ENCODE measurements around the gene RBM23. TPM values are rescaled to one million over a fixed set of nuclear protein-coding genes. Genes with fewer than 3 reads are reported as not detected.
"Not testable (repeated sequence)": the region's sequence is repeated elsewhere in the genome, so short reads cannot be mapped to it uniquely, and the experiment has no call there.

RBM23 gene
- 10 to 100 TPM; 80.4 to 90.4 (median 82.5) TPM for total RNA-seq

DNA sequence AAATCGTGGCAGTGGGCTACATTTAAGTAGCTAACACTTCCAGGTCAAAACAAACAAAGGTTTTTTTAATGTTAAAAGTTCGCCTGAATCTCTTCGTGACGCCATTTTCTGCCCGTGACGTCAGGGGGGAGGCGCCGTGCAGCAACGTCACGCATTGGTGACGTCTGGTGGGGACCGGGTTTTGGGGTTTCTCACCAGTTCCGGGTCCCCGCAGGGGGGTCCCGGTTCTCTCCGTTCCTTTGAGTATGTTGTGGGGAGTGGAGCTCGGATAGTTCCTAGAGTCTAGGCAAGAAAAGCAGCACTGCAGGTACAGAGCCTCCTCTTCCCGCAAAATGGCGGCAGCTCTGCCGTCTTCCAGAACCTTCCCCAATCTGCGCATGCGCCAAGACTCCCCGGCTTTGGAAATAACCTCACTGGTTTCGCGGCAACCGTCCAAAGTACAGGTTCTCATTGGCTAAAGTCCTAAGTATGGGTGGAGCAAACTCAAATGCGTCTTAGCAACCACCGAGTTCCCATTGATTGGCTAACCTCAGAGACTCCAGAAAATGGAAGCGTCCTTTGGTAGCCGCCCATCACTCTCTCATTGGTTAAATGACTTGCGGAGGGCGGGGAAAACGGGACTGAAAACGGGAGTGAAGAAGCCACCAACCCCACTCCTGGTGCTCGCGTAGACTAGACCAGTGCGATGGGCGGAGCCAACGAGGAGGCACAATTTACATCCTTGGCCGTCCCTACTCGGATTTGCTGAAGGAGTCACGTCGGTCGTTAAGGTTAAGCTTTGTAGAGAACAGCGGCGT, at the start of gene RBM23:
Gene RBM23 (minus strand): TSS at position 346 of the 797 bp plus-strand sequence.
- Mint-ChIP-seq H3K4me3 (peak within 1 kb of the TSS; percentile 88), H3K4me1 (ENCODE audit: low read depth) (peaks cover 31% of the 10 kb centered on the region), H3K9me3 (no peaks in the 10 kb centered on the region), H3K36me3 (ENCODE audit: insufficient read depth) (peaks cover 41% of the 10 kb centered on the region), H3K27me3 (ENCODE audit: low read depth) (no peaks in the 10 kb centered on the region)
- peak; percentile 100 for DNase-seq
- peak; percentile 91 to 94 for ATAC-seq

DNA sequence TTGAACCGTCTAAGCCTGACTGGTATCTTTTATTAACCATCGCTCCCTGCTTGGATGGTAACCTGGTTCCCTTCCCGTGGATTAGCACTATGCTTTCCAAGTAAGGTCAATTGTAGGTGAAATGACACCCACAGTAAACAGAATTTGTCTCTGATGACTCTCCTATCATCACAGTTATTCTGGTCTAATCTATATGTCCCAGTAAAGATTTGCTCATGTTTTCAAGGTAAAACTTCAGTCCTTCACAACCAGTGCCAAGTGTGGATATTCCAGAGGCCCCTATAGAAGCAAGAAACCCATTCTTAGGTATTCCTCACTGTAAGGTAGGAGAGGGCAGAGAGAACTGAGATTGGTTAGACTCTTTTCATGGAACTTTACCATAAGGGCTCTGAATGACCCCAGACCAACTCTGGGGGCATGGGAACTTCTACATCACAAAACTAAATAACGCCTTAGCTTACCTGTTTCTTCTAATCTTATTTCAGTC, 47.9 kb upstream of the RBM23 start:
- H3K36me3 Mint-ChIP-seq (ENCODE audit: insufficient read depth), result no peaks in the 10 kb centered on the region
- DNase-seq, result no peak
- no peak for ATAC-seq

DNA sequence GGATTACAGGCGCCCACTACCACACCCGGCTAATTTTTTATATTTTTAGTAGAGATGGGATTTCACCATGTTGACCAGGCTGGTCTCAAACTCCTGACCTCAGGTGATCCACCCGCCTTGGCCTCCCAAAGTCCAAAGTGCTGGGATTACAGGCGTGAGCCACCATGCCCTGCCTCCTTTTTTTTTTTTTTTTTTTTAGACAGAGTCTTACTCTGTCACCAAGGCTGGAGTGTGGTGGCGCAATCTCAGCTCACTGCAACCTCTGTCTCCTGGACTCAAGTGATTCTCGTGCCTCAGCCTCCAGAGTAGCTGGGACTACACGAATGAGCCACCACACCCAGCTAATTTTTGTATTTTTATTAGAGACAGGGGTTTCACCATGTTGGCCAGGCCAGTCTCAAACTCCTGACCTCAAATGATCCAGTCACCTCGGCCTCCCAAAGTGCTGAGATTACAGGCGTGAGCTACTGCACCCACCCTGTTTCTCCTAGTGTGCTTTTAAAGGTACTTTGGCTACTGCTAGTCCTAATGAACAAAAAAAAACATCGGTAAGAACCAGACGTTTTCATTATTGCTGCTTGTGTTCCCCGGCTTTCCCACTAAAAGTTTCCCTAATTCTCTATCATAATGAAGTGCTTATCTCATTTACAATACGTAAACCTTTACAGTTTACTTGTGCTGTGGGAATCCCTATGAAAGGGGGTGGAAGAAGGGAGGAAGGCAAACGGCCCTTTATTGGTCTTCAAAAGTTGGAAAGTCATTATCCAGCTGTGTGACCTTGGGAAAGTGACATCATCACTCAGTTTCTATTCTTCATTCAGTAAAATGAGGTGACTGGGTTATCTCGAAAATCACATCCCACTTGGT, 47.2 kb upstream of the RBM23 start:
- DNase-seq; ATAC-seq; H3K27me3 Mint-ChIP-seq (ENCODE audit: low read depth); H3K4me1 Mint-ChIP-seq (ENCODE audit: low read depth); H3K36me3 Mint-ChIP-seq (ENCODE audit: insufficient read depth); H3K4me3 Mint-ChIP-seq; H3K9me3 Mint-ChIP-seq: not testable (repeated sequence)

More for the DNA sequence above, 47.9 kb upstream of the RBM23 start:
- H3K4me1 Mint-ChIP-seq (ENCODE audit: low read depth), result no peaks in the 10 kb centered on the region
- H3K4me3 Mint-ChIP-seq, result no peak overlapping the region
- H3K9me3 Mint-ChIP-seq, result no peaks in the 10 kb centered on the region
- H3K27me3 Mint-ChIP-seq (ENCODE audit: low read depth), result no peaks in the 10 kb centered on the region

DNA sequence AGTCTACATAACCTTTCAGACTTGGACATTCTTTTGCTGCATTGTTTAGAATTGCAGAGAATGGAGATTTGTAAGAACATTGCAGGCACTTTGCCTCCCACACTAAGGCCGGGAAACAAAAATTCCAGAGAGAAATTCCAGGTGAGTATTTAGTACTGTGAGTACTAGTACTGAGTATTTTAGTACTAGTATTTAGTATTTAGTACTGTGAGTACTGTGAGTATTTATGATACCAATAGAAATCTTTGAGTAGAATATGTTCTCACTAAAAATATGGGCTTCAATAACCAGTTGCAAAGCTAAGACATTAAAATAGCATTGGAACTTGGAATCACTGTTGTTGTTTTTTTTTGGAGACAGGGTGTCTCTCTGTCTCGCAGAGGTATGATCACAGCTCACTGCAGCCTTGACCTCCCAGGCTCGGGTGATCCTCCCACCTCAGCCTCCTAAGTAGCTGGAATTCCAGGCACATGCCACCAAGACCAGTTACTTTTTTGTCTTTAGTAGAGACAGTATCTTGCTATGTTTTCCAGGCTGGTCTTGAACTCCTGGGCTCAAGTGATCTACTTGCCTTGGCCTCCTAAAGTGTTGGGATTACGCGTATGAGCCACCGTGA, 43.2 kb upstream of the RBM23 start:
- no peak for DNase-seq
- ATAC-seq, result no peak
- Mint-ChIP-seq H3K4me3 (no peak overlapping the region), H3K27me3 (ENCODE audit: low read depth) (no peaks in the 10 kb centered on the region), H3K36me3 (ENCODE audit: insufficient read depth) (no peaks in the 10 kb centered on the region), H3K9me3 (no peaks in the 10 kb centered on the region), H3K4me1 (ENCODE audit: low read depth) (peaks cover 6% of the 10 kb centered on the region)

DNA sequence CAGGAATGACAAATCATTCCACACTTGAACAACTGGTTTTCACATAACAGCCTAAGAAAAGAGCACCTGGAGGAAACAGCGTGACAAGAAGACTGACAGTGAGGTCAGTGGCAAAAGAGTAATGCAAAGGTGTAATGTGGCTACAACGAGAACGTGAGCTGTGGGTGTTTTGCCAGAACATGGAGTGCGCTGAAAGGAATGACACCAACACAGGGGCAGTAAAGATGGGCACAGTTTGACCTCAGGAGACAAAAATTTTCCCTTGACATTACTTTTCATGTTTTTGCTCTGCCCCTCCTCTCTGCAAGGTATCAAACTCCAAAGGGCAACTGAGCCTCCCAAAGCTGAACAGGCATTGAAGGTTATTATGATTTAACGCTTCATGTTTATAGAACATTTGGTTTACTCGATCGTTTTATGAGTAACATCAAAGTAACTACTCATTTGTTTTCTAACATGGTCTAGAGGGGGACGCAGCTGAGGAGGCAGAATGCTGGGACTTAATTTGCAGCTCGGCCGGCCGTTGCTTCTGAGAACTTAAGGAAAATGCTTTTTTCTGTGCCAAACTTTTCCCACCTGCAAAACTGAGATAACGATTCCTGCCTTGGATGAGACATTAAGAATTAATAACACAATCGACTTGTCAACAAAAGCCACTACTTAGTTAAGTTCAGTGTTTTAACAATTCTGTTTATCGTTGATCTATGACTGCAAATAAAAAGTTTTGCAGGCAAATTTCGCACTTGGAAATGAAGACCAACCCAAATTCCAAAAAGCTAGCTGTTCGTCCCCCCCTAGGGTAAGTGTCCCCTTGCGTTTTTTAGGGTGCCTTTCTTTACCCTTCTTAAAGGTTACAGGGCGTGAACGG, 37.0 kb upstream of the RBM23 start:
- no peak for ATAC-seq
- no peak for DNase-seq
- Mint-ChIP-seq H3K4me3 (peak overlapping the region; percentile 92), H3K36me3 (ENCODE audit: insufficient read depth) (peaks cover 4% of the 10 kb centered on the region), H3K9me3 (no peaks in the 10 kb centered on the region), H3K4me1 (ENCODE audit: low read depth) (peaks cover 18% of the 10 kb centered on the region), H3K27me3 (ENCODE audit: low read depth) (no peaks in the 10 kb centered on the region)

DNA sequence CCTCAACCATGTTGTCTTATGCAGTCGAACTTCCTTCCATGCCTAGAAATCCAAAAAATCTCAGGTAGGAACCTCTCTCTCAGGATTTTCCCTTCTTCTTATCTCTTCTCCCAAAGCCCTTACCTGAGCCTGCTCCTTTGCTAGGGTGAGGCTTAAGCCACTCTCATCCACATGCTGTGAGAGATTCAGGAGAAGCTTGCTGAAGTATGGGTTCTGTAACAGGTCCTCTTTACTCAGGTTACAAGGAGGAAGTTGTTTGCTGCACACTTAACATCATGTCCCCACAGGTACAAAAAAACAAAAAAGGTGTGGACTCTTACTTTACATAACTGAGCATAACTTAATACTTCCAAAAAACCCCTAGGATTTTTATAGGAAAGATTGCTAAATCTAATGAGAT, 33.5 kb upstream of the RBM23 start:
- peaks cover 13% of the 10 kb centered on the region for H3K4me1 Mint-ChIP-seq (ENCODE audit: low read depth)
- DNase-seq (no peak), ATAC-seq (no peak)
- no peak overlapping the region for H3K4me3 Mint-ChIP-seq
- H3K27me3 Mint-ChIP-seq (ENCODE audit: low read depth), result no peaks in the 10 kb centered on the region
- peaks cover 10% of the 10 kb centered on the region for H3K36me3 Mint-ChIP-seq (ENCODE audit: insufficient read depth)
- H3K9me3 Mint-ChIP-seq, result no peaks in the 10 kb centered on the region

DNA sequence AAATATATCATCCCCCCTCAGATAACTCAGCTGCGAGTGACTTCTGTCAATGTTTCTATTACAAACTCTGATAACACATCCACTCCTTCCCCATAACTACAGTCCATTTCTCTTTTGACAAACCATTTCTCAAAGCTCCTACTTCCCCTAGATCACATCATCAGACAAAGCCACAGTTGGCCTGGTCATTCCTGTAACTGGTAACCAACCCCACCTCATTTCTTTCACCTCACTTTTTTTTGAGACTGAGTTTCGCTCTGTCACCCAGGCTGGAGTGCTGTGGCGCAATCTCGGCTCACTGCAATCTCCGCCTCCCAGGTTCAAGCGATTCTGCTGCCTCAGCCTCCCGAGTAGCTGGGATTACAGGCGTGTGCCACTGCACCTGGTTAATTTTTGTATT, 32.8 kb upstream of the RBM23 start:
- Mint-ChIP-seq H3K4me1 (ENCODE audit: low read depth) (peaks cover 12% of the 10 kb centered on the region), H3K36me3 (ENCODE audit: insufficient read depth) (peaks cover 17% of the 10 kb centered on the region)
- H3K4me3 Mint-ChIP-seq; ATAC-seq; DNase-seq; H3K9me3 Mint-ChIP-seq; H3K27me3 Mint-ChIP-seq (ENCODE audit: low read depth): not testable (repeated sequence)

DNA sequence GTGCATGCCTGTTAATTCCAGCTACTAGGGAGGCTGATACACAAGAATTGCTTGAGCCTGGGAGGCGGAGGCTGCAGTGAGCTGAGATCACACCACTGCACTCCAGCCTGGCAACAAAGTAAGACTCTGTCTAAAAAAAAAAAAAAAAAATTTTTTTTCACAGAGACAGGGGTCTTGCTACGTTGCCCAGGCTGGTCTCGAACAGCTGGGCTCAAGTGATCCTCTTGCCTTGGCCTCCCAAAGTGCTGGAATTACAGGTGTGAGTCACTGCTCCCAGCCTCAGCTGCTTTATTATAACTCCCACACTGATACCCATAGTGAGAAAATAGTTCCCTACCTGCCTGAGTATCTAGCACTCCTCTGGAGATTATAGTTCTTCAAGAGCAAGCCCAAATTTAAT, 26.7 kb upstream of the RBM23 start:
- Mint-ChIP-seq H3K9me3 (no peaks in the 10 kb centered on the region), H3K36me3 (ENCODE audit: insufficient read depth) (peaks cover 21% of the 10 kb centered on the region), H3K4me3 (no peak overlapping the region), H3K4me1 (ENCODE audit: low read depth) (no peaks in the 10 kb centered on the region), H3K27me3 (ENCODE audit: low read depth) (no peaks in the 10 kb centered on the region)
- ATAC-seq (no peak), DNase-seq (no peak)

DNA sequence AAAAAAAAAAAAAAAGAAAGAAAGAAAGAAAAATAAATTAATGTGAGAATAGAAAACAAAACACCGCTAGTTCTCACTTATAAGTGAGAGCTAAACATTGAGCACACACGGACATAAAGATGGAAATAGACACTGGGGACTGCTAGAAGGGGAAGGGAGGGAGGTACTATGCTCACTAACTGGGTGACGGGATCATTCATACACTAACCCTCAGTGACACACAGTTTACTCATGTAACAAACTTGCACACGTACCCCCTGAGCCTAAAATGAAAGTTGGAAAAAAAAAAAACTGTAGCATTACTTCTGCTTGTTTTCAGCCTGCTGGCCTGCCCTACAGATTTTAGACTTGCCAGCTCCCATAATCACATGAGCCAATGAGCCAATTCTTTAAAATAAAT, 20.7 kb upstream of the RBM23 start:
- H3K36me3 Mint-ChIP-seq (ENCODE audit: insufficient read depth), result peaks cover 3% of the 10 kb centered on the region
- no peaks in the 10 kb centered on the region for H3K27me3 Mint-ChIP-seq (ENCODE audit: low read depth)
- no peak overlapping the region for H3K4me3 Mint-ChIP-seq
- H3K4me1 Mint-ChIP-seq (ENCODE audit: low read depth), result no peaks in the 10 kb centered on the region
- DNase-seq (no peak), ATAC-seq (no peak)
- no peaks in the 10 kb centered on the region for H3K9me3 Mint-ChIP-seq

DNA sequence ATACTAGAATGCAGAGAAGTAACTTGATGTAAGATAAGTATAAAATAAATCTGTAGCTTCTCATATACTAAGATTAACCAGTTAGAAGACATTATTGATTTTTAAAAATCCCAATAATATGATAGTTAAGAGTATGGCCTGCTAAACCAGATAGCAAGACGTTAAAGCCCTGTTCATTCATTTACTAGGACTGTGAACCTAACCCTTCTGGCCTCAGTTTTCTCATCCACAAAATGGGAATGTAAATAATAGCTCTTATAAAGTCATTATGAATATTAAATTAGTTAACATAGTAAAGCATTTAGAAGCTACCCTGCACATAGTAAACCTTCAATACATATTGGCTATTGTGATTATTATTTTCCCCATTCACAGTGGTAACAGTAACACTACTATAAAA, 16.2 kb upstream of the RBM23 start:
- Mint-ChIP-seq H3K4me3 (no peak overlapping the region), H3K9me3 (no peaks in the 10 kb centered on the region), H3K4me1 (ENCODE audit: low read depth) (peaks cover 11% of the 10 kb centered on the region), H3K27me3 (ENCODE audit: low read depth) (no peaks in the 10 kb centered on the region), H3K36me3 (ENCODE audit: insufficient read depth) (no peaks in the 10 kb centered on the region)
- DNase-seq (no peak), ATAC-seq (no peak)

DNA sequence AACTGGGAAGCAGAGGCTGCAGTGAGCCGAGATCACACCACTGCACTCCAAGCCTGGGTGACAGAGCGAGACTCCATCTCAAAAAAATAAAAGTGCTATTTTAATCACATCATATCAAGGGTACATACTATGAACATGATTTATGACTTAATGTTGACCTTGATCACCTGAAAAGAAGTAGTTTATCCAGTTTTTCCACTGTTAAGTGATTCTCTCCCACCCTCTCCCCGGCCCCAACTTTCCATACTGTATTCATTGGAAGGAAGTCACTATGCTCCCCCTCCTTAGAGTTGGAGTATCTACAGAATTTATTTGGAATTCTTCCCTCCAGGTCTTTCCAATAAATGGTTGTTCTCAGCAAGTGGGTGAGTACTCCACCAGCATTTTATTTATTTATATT, 13.2 kb upstream of the RBM23 start:
- peaks cover 3% of the 10 kb centered on the region for H3K36me3 Mint-ChIP-seq (ENCODE audit: insufficient read depth)
- H3K27me3 Mint-ChIP-seq (ENCODE audit: low read depth), result no peaks in the 10 kb centered on the region
- no peak overlapping the region for H3K4me3 Mint-ChIP-seq
- peaks cover 22% of the 10 kb centered on the region for H3K4me1 Mint-ChIP-seq (ENCODE audit: low read depth)
- no peaks in the 10 kb centered on the region for H3K9me3 Mint-ChIP-seq
- no peak for ATAC-seq
- no peak for DNase-seq

DNA sequence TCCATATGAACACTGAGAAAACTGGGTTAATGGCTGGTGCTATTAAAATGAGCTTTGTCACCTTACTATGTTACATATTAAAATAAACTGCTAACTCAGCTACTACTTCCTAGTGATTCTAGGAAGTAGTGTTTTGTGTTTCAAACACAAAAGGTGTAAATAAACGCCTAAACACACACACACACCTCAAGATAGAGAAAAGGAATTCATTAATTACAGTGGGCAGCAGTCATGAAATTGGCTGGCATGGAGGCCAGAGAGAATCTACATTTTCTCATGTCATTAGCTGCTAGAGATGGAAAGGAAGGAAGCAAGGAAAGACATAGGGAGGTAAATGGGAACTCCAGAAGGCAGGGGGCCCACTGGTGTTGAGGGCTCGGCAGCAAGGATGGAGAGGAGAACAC, 11.0 kb upstream of the RBM23 start:
- no peak overlapping the region for H3K4me3 Mint-ChIP-seq
- H3K36me3 Mint-ChIP-seq (ENCODE audit: insufficient read depth), result peaks cover 17% of the 10 kb centered on the region
- peaks cover 33% of the 10 kb centered on the region for H3K4me1 Mint-ChIP-seq (ENCODE audit: low read depth)
- H3K27me3 Mint-ChIP-seq (ENCODE audit: low read depth), result no peaks in the 10 kb centered on the region
- ATAC-seq (no peak), DNase-seq (no peak)
- H3K9me3 Mint-ChIP-seq, result no peaks in the 10 kb centered on the region

DNA sequence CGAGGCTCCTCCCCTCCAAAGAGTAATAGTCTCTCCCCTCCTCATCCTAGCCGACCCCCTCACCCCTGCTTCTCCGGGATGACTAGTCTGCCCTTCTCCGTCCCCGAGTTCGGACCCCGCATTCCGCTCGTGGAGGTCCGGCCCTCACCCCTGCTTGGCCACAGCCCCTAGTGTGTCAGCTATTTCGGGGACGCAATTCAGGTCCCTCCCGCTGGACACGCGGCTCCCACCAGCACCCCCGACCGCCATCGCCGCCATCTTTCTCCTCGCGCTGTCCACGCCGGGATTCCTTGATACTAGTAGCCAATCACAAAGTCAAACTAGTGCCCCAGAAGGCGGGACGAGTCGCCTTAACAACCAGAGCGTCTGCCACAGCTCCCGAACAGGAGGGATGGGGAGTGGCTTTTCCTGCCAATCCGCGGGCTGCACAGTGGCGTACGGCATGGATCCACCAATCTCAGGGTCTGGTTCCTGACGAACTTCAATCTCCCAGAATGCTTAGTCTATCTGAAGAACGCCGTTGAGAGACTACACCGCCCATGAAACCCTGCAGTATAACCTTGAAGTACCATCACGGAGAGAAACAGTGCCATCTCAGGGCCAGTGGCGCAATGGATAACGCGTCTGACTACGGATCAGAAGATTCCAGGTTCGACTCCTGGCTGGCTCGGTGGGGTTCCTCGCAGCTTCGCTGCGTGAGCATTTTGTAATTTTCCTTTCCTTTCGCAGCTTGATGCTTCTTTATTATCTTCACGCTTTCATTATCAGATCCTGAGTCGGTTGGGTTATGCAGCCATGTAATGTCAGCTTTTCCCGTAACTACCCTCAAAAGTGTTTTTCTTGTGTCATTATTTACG, 10.4 kb upstream of the RBM23 start, which contains the start of gene PRMT5:
Gene PRMT5 (minus strand): TSS at position 273 of the 857 bp plus-strand sequence. CDS start 15 bp downstream, at position 258.
- DNase-seq (peak; percentile 93), ATAC-seq (peak; percentile 96 to 98)
- peaks cover 33% of the 10 kb centered on the region for H3K4me1 Mint-ChIP-seq (ENCODE audit: low read depth)
- no peaks in the 10 kb centered on the region for H3K27me3 Mint-ChIP-seq (ENCODE audit: low read depth)
- peaks cover 23% of the 10 kb centered on the region for H3K36me3 Mint-ChIP-seq (ENCODE audit: insufficient read depth)
- no peak within 1 kb of the TSS for H3K4me3 Mint-ChIP-seq
- H3K9me3 Mint-ChIP-seq, result no peaks in the 10 kb centered on the region
